Activated CD8-positive, alpha-beta T cell treated with anti-CD3 and anti-CD28 coated beads for 36 hours (primary cell): ENCODE measurements around the gene VGLL3. TPM values are rescaled to one million over a fixed set of nuclear protein-coding genes. Genes with fewer than 3 reads are reported as not detected.

ENCODE experiments used
- ATAC-seq: fragments of 200-7000 bp; cut with Tn5 transposase; one replicate; pipeline ENCODE4 v1.10.0; 2021; ENCODE audit warnings: mild to moderate bottlenecking, moderate library complexity
- CTCF ChIA-PET: fragments of 350-600 bp; sonication (Branson Sonifier 250); formaldehyde crosslinking; loops from one replicate; lab custom pipeline; 2021; ENCODE audit warnings: antibody characterized with exemption; lab: Charles Lee
- POLR2A ChIA-PET: fragments of 350-600 bp; sonication (Branson Sonifier 250); formaldehyde crosslinking; loops from one replicate; lab custom pipeline; 2021; ENCODE audit warnings: antibody characterized with exemption; lab: Charles Lee
- DNase-seq: peaks from one replicate; pipeline ENCODE4 v3.0.0-alpha.2; 2020
- H3K27ac Mint-ChIP-seq: one replicate; pipeline ENCODE4 v1.8.0; 2021; ENCODE audit warnings: mild to moderate bottlenecking, mixed read lengths
- H3K27me3 Mint-ChIP-seq: one replicate; pipeline ENCODE4 v1.8.0; 2021; ENCODE audit warnings: mixed read lengths
- H3K36me3 Mint-ChIP-seq: one replicate; pipeline ENCODE4 v1.8.0; 2021; ENCODE audit warnings: low read depth, mixed read lengths
- H3K4me1 Mint-ChIP-seq: one replicate; pipeline ENCODE4 v1.8.0; 2021; ENCODE audit warnings: low read depth, mixed read lengths
- H3K4me3 Mint-ChIP-seq: one replicate; pipeline ENCODE4 v1.8.0; 2021; ENCODE audit warnings: mild to moderate bottlenecking, moderate library complexity, mixed read lengths
- H3K9me3 Mint-ChIP-seq: one replicate; pipeline ENCODE4 v1.8.0; 2021; ENCODE audit warnings: mixed read lengths
- intact Hi-C: fragments of 100-400 bp; cut with micrococcal nuclease; formaldehyde crosslinking; loops from one replicate; pipeline ENCODE4 v1.10.0; 2022
- total RNA-seq, 2 experiments: library from RNA; stranded (reverse); gene quantifications; one replicate each; pipeline ENCODE4 v1.2.3, GENCODE V29; 2021
- TF ChIP-seq, protein P1 (sequence below): fragments of 200-600 bp; IDR thresholded peaks from one replicate; pipeline ENCODE4 v1.8.0; 2022; ENCODE audit warnings: antibody characterized with exemption, mild to moderate bottlenecking

VGLL3 gene
- total RNA-seq, 2 experiments from 2014 or later: not detected

DNA sequence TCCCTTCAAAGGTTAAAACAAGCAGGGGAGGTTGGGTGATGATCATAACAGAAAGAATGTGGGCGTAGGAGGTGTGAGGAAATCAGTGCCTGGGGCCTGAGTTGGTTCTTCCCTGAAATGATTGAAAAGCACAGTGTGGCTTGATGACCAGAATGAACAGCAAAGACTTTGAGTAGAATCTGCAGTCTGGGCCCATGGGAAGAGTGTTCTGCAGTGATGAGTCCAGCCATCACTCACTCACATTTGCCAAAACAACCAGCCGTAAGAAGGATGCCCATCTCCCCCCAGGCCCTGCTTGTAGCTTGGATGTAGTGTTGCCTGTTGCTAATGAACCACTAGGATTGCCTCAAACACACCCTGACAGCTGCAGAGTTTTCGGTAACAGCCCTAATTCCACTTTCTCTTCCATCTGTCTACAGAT lies 67.9 kb downstream of the VGLL3 start:
- CTCF ChIA-PET: interaction anchor here (0.7 kb wide), 1 partner anchor 149 kb away, joined by 3 read pairs; no protein-coding TSS in a partner anchor
- no peak overlapping the region for H3K27ac Mint-ChIP-seq
- POLR2A ChIA-PET: no interaction called here
- intact Hi-C loops: no loop called here
- no peak for DNase-seq
- no peak for ATAC-seq
- no peaks in the 10 kb centered on the region for H3K36me3 Mint-ChIP-seq
- TF ChIP-seq, protein P1, sequence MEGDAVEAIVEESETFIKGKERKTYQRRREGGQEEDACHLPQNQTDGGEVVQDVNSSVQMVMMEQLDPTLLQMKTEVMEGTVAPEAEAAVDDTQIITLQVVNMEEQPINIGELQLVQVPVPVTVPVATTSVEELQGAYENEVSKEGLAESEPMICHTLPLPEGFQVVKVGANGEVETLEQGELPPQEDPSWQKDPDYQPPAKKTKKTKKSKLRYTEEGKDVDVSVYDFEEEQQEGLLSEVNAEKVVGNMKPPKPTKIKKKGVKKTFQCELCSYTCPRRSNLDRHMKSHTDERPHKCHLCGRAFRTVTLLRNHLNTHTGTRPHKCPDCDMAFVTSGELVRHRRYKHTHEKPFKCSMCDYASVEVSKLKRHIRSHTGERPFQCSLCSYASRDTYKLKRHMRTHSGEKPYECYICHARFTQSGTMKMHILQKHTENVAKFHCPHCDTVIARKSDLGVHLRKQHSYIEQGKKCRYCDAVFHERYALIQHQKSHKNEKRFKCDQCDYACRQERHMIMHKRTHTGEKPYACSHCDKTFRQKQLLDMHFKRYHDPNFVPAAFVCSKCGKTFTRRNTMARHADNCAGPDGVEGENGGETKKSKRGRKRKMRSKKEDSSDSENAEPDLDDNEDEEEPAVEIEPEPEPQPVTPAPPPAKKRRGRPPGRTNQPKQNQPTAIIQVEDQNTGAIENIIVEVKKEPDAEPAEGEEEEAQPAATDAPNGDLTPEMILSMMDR: no peak
- H3K9me3 Mint-ChIP-seq: peaks cover 5% of the 10 kb centered on the region
- H3K4me3 Mint-ChIP-seq: no peak overlapping the region
- H3K4me1 Mint-ChIP-seq: no peaks in the 10 kb centered on the region
- no peaks in the 10 kb centered on the region for H3K27me3 Mint-ChIP-seq

DNA sequence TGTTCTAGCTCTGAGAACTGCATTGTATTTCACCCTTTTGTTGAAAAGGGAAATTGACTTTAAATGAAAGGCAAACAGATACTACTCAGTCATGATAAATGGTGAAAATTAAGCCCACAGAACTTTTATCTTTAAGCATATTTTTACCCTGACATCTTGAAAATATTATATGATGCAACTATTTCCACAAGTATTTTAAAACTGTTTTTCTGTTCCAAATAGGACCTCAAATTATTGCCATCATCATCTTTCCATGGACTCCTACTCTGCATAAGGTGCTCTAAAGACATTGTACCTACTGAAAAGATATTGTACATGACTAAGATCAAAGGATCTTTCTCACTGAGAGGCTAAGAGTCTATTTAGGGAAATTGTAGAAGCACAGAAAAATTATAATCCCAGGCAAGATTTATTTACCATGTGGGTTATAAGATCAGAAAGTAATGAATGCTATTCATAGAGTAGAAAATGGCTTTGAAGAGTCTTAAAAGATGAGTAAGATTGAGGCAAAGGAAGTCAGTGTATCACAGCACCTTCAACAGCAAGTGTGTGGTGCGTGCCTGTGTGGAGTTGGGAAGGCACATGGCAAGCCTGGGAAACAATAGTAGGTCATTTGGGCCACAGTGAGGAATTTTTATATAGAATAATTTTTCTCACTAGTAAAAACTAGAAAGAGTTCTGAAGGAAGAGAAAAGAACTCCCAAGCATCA lies 68.8 kb downstream of the VGLL3 start:
- no peak overlapping the region for H3K27ac Mint-ChIP-seq
- intact Hi-C loops: no loop called here

DNA sequence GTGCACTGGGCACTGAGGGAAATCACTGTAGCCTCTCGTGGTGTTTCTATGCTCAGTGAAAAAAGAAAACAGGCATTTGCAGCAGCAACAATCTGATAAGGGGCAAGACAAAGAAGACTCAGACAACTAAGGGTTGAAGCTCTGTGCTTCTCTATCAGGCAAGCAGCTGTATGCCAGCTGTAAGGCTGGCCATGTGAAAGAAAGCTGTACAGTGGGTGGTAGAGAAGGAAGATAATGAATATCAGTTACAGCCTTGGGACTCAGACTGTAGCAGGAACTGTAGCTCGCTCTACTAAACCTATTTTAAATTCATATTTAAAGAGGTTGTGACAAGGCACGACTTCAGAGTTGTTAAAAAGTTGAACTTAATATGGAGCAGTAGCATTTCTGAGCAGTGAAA lies 76.3 kb downstream of the VGLL3 start:
- H3K27me3 Mint-ChIP-seq: no peaks in the 10 kb centered on the region
- H3K36me3 Mint-ChIP-seq: no peaks in the 10 kb centered on the region
- intact Hi-C loops: no loop called here
- no peak for ATAC-seq
- CTCF ChIA-PET: no interaction called here
- DNase-seq: no peak
- no peak overlapping the region for H3K27ac Mint-ChIP-seq
- no peaks in the 10 kb centered on the region for H3K4me1 Mint-ChIP-seq
- peaks cover 3% of the 10 kb centered on the region for H3K9me3 Mint-ChIP-seq
- TF ChIP-seq, protein P1: no peak
- POLR2A ChIA-PET: no interaction called here
- no peak overlapping the region for H3K4me3 Mint-ChIP-seq

More for the DNA sequence above, 68.8 kb downstream of the VGLL3 start:
- Mint-ChIP-seq H3K4me3 (no peak overlapping the region), H3K36me3 (no peaks in the 10 kb centered on the region), H3K4me1 (no peaks in the 10 kb centered on the region), H3K27me3 (no peaks in the 10 kb centered on the region), H3K9me3 (peaks cover 3% of the 10 kb centered on the region)
- DNase-seq (no peak), ATAC-seq (no peak)
- CTCF ChIA-PET: interaction anchor here (0.7 kb wide), 1 partner anchor 148 kb away, joined by 3 read pairs; no protein-coding TSS in a partner anchor
- TF ChIP-seq, protein P1: no peak
- POLR2A ChIA-PET: interaction anchor here (0.7 kb wide), 1 partner anchor 651 kb away, joined by 3 read pairs; no protein-coding TSS in a partner anchor

DNA sequence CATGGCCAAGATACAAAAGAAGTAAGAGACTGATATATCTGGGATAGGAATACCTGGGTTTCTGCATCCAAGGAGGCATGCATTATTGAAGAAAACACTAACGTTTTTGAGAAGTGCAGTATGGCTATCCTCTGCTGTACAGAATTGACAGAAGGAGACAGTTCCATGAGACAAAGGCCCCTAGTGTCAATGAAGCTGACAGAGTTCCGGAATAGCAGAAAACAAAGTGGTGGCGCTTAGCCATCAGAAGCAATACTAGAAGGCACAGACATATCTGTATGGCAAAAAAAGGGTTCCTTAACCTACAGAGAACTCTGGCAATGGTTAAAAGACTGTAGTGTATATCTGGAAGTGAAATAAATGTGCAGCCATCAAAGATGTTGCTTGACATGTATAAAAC lies 77.8 kb downstream of the VGLL3 start:
- Mint-ChIP-seq H3K4me3 (no peak overlapping the region), H3K9me3 (peaks cover 5% of the 10 kb centered on the region), H3K27ac (no peak overlapping the region), H3K27me3 (no peaks in the 10 kb centered on the region), H3K4me1 (no peaks in the 10 kb centered on the region), H3K36me3 (no peaks in the 10 kb centered on the region)
- ATAC-seq (no peak), DNase-seq (no peak)
- intact Hi-C loops: no loop called here
- CTCF ChIA-PET: no interaction called here
- TF ChIP-seq, protein P1: no peak
- POLR2A ChIA-PET: no interaction called here

DNA sequence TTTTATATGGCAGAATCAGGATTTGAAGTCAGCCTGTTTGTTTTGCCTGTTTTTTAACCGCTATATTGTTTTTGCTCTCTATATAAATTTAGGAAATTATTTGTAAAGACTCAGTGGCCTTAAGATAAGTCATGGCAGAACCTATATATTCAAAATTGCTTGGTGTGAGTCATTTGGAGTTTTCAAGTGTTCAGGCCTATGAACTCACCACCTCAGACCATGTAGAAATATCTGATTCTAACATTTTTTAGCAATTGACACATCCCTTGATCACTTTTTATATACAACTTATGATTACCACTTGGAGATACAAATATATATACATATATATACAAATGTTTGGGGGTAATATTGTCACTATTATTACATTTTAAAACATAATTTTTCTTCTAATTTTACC lies 95.7 kb downstream of the VGLL3 start:
- H3K36me3 Mint-ChIP-seq: no peaks in the 10 kb centered on the region
- ATAC-seq (no peak), DNase-seq (no peak)
- H3K27me3 Mint-ChIP-seq: no peaks in the 10 kb centered on the region
- POLR2A ChIA-PET: no interaction called here
- TF ChIP-seq, protein P1: no peak
- CTCF ChIA-PET: no interaction called here
- no peaks in the 10 kb centered on the region for H3K9me3 Mint-ChIP-seq
- intact Hi-C loops: no loop called here
- no peak overlapping the region for H3K4me3 Mint-ChIP-seq
- no peak overlapping the region for H3K27ac Mint-ChIP-seq
- H3K4me1 Mint-ChIP-seq: no peaks in the 10 kb centered on the region
